SK-N-MC (cell line): Measurements from ENCODE around the gene NDUFC2.

ENCODE experiments used
- DNase-seq: peaks from one replicate; pipeline ENCODE4 v3.0.0-alpha.2; 2011; ENCODE audit warnings: low read depth, low spot score
- H3K27ac ChIP-seq: fragments of 200-600 bp; sonication (generic); 2 replicates; pipeline ENCODE4 v1.5.1; 2016; ENCODE audit warnings: mixed run types
- H3K36me3 ChIP-seq: fragments of 200-600 bp; sonication (generic); 2 replicates; pipeline ENCODE4 v1.6.1; 2017; ENCODE audit warnings: antibody characterized with exemption, low read length, mixed read lengths; ENCODE audit not compliant: insufficient read depth
- H3K4me3 ChIP-seq: fragments of 200-600 bp; sonication (generic); 2 replicates; pipeline ENCODE4 v1.5.1; 2016
- H3K9ac ChIP-seq: fragments of 200-600 bp; sonication (generic); 2 replicates; pipeline ENCODE4 v1.8.0; 2017; ENCODE audit warnings: mixed run types, mixed read lengths; ENCODE audit not compliant: insufficient read length
- H3K9me3 ChIP-seq: fragments of 200-600 bp; sonication (generic); 2 replicates; pipeline ENCODE4 v1.6.1; 2017; ENCODE audit warnings: low read depth, mild to moderate bottlenecking, antibody characterized with exemption, low read length, moderate library complexity, mixed read lengths
- EZH2 ChIP-seq: fragments of 200-600 bp; sonication (generic); IDR thresholded peaks from one replicate; pipeline ENCODE4 v1.6.1; 2017; ENCODE audit warnings: antibody characterized with exemption
- FOXP2 ChIP-seq: optimal IDR thresholded peaks from 2 replicates; pipeline ENCODE3; 2011; ENCODE audit warnings: mild to moderate bottlenecking, moderate library complexity; ENCODE audit not compliant: insufficient read depth; ENCODE audit errors: extremely low read length, control extremely low read depth
- POLR2AphosphoS5 ChIP-seq: IDR thresholded peaks from 2 replicates; pipeline ENCODE4 v1.6.1; 2012; ENCODE audit warnings: mild to moderate bottlenecking, low read depth, low read length, borderline replicate concordance

Gene NDUFC2

GRCh38 chr11:78022397-78023396, 57.0 kb downstream of the NDUFC2 start, which contains the start of gene KCTD14:
Gene KCTD14 (minus strand): TSS chr11:78023276. CDS start chr11:78023249, 27 bp downstream.
- Histone ChIP-seq H3K9me3 (no peaks in the 10 kb centered on the region), H3K9ac (no peak within 1 kb of the TSS), H3K27ac (no peak within 1 kb of the TSS), H3K4me3 (no peak within 1 kb of the TSS), H3K36me3 (no peaks in the 10 kb centered on the region)
- TF ChIP-seq FOXP2 (no peak), POLR2AphosphoS5 (no peak)
- no peak for DNase-seq

GRCh38 chr11:78021611-78022010, 58.1 kb downstream of the NDUFC2 start:
- no peaks in the 10 kb centered on the region for H3K36me3 ChIP-seq
- no peak overlapping the region for H3K9ac ChIP-seq
- no peak overlapping the region for H3K27ac ChIP-seq
- no peaks in the 10 kb centered on the region for H3K9me3 ChIP-seq
- TF ChIP-seq FOXP2: no peak
- no peak for TF ChIP-seq POLR2AphosphoS5
- TF ChIP-seq EZH2: no peak
- no peak overlapping the region for H3K4me3 ChIP-seq
- DNase-seq: no peak

GRCh38 chr11:78020246-78020645, 59.4 kb downstream of the NDUFC2 start:
- no peak overlapping the region for H3K9ac ChIP-seq
- H3K36me3 ChIP-seq: no peaks in the 10 kb centered on the region
- no peak for TF ChIP-seq FOXP2
- no peak for TF ChIP-seq POLR2AphosphoS5
- no peak for TF ChIP-seq EZH2
- no peaks in the 10 kb centered on the region for H3K9me3 ChIP-seq
- DNase-seq: no peak
- H3K27ac ChIP-seq: no peak overlapping the region
- H3K4me3 ChIP-seq: no peak overlapping the region

- Histone ChIP-seq H3K4me3 (no peak overlapping the region), H3K9ac (no peak overlapping the region), H3K9me3 (no peaks in the 10 kb centered on the region), H3K27ac (no peak overlapping the region), H3K36me3 (no peaks in the 10 kb centered on the region)
- DNase-seq: no peak
- no peak for TF ChIP-seq POLR2AphosphoS5
- TF ChIP-seq FOXP2: no peak
- TF ChIP-seq EZH2: no peak
These were observed 59.9 kb downstream of the NDUFC2 start for GRCh38 chr11:78019808-78020207.
